ENCODE results near the gene OTC.

The OTC gene

DNA sequence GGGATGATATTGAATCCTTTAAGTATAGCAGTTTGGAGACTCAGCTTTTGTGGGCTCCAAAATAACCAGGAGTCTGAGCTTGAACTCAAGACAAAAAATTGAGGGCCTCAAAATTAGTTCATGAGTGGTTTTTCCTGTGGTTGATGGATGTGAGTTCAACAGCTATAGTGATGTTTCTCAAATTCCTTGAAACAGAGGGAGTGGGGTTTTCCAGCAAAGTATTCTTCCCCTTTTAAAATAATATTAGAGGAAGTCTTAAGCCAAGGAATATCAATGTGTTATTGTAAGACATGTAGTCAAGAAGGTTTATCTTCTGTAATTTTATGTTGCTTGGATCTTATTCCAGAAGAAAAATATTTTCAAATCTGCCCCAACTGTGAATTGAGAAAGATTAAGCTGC, 10.6 kb downstream of the OTC start:
- DNase-seq = no peak

DNA sequence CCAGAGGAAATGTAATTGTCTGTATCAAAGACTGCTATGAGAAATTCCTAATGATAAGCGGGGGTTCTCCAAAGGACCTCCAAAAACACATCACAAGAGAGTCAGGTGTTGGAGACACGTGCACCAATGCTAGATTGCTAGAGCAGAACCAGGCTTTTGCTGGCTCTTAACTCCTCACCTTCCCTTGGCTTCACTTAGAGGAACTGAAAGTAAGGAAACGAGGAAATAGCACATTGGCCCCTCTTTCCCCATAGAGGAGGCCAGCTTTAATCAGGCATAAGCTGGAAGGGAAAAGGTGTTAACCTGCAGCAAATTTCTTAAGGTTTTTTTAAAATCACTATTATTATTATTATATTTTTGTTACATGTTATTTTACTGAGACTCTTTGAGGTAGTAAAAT, 13.6 kb downstream of the OTC start:
- no peak for DNase-seq

- DNase-seq = no peak
Measured at GRCh38 chrX:38368774-38369173, 16.4 kb downstream of the OTC start.

- no peak for DNase-seq
Measured at GRCh38 chrX:38371641-38372040, 19.2 kb downstream of the OTC start.

DNA sequence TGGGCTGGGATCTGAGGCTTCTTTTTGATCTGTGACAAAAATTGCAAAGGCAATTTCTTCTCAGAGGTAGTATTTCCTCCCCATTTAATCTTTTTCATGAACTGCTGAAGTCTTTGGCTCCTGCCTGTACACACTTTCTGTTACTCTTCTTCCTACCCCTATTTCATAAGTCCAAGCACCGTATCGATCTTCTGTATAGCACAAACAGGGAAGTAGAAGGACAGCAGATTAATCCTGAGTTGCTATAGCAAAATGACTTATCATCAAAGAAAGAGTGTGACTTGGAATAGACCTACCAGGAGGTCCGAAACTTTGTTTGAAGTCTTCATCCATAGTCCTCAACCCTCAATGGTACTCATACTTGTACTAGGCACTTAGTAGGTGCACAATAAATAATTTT, 22.0 kb downstream of the OTC start:
- DNase-seq = no peak

DNA sequence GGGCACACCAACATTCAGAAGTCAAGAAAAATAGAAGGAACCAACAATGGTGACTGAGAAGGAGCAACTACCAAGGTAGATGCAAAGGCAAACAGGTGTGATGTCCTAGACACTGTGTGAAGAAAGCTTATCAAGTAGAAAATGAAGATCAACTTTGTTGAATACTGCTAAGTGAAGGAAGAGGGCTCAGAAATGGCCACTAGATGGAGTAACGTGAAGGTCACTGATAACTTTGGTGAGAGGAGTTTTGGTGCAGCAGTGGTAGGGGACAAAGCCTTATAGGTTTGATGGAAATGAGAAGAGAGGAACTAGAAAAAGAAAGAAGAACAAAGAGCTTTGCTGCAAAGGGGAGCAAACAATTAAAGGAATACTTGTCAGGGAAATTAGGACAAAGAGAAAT, 23.5 kb downstream of the OTC start:
- DNase-seq = no peak

- no peak for DNase-seq
Measured at GRCh38 chrX:38376747-38377146, 24.3 kb downstream of the OTC start.

GRCh38 chrX:38379088-38379487, 26.7 kb downstream of the OTC start:
- no peak for DNase-seq

- no peak for DNase-seq
Measured at GRCh38 chrX:38382663-38383062, 30.3 kb downstream of the OTC start.

- no peak for DNase-seq
Measured at GRCh38 chrX:38400389-38400910, 48.0 kb downstream of the OTC start.

DNA sequence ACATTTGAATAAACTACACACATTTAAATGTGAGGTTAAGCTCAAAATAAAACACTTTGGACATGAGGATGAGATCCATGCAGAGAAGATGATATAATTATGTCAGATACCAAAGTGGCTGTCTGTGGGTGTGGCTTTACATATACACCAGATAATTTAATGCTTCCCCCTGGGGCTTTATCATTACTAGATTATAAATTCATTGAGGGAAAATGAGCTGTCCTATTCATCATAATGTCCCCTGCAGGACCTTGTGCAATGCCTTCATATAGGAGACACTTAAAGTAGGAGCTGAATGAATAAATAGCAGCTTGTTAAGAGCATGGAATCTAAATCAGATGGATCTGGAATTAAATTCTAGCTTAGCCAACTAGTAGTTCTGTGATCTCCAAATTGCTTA, 49.7 kb downstream of the OTC start:
- DNase-seq = no peak

DNA sequence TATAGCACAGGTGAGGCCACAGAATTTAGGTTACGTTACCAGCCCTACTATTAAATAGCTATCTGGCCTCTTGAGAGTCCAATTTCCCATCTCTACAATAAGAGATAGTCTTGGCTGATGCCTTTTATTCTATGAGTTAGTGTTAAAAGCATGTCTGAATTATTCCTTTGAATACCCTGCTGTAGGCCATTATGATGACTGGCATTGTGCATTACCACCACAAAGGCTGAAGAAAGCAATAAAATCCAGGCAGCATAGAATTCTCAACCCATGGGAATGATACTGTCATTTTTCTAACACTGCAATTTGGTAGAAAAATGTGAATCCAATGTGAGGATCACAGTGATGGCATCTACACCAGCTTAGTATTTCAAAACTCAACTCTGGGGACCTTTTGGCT, 51.4 kb downstream of the OTC start:
- no peak for DNase-seq

DNA sequence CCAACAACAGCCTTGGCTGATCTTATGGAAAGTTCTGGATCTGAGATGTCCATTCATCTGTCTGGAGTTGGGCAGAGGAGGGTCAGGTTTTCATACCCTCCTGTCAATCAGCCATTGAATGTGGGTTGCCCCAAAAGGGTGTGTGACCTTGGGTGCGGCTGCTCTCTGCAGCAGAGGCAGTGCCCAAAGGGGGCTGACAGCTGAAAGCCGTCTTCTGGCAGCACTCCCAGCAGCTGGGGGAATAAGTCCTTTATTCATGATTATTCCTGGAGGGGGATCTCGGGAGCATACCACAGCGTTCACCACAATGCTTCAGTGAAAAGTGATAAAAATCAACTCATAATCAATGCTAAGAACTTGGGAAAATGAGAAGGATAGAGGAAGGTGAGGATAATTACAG, 54.7 kb downstream of the OTC start:
- no peak for DNase-seq

DNA sequence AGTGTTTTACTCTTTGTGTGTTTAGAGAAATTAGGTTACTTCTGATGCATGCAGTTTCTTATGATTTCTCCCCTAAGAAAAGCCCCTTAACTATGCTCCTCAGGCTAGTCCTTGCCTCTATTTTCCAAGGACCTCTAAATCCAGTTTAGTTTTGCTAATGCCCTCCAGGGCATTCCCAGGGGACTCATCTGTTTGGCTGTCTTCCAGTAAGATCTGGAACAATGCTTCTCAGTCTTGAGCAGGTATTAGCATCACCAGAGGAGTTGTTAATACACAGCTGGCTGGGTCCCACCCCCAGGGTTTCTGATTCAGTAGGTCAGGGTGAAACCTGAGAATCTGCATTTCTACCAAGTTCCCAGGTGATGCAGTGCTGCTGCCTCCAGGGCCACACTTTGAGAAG, 56.9 kb downstream of the OTC start:
- no peak for DNase-seq

- no peak for DNase-seq
Measured at GRCh38 chrX:38426785-38427184, 74.4 kb downstream of the OTC start.

GRCh38 chrX:38431525-38431924, 79.1 kb downstream of the OTC start:
- no peak for DNase-seq

GRCh38 chrX:38435130-38435529, 82.7 kb downstream of the OTC start:
- no peak for DNase-seq

GRCh38 chrX:38437093-38437492, 84.7 kb downstream of the OTC start:
- DNase-seq = no peak

DNA sequence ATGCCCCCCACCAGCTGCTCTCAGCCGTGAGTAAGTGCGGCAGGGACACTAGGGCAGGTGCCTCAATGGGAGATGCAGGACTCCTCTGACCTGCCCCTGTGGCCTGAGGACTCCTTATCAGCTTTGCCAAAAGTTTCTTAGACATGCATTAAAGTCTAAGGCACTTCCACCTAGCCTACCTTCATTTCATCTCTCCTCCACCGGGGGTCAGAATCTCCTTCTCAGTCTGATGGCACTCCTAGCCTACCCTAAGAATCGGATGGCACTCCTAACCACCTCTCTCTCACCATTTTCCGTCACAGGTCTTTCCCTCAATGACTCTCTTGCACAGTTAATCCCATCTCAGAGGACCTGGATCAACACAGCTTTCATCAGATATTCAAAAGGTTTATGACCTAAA, 85.9 kb downstream of the OTC start:
- no peak for DNase-seq

DNA sequence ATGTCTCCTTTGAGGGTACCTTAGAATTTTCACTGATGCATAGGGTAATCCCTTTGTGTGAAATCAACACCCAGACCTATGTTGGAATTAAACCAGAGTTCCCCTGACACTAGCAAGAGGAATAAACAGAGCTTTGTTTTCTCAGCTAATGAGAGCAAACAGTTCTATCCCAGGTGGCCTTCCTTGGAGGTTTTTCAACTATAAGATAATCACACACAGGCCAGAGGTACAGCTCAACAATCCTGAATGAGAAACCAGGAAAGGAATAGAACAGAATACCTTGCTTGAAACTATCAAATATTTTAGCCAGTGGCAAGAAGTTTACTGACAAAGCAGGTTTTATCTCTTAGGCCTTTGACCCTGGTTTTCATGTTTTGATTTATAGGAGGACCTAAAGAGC, 100.2 kb downstream of the OTC start:
- DNase-seq = no peak

DNA sequence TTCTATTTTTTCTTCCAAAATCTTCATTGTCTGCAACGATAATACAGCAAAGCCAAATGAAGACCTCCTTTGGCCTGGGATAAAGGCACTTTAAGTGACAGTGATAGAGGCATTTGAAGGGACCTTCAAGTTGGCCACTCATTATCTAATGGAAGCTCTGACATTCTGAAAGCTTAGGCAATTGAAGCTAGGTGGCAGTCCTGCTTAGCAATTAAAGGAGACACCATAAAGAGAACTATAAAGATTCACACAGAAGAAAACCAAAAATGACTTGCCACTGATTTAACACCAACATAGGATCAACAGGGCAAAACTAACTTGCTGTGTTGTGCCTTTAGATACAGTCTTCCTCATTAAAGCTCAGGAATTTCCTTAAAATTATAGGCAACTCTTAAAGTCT, 105.7 kb downstream of the OTC start:
- DNase-seq = no peak

- DNase-seq = no peak
Measured at GRCh38 chrX:38462257-38462656, 109.9 kb downstream of the OTC start.

- no peak for DNase-seq
Measured at GRCh38 chrX:38465686-38466085, 113.3 kb downstream of the OTC start.

DNA sequence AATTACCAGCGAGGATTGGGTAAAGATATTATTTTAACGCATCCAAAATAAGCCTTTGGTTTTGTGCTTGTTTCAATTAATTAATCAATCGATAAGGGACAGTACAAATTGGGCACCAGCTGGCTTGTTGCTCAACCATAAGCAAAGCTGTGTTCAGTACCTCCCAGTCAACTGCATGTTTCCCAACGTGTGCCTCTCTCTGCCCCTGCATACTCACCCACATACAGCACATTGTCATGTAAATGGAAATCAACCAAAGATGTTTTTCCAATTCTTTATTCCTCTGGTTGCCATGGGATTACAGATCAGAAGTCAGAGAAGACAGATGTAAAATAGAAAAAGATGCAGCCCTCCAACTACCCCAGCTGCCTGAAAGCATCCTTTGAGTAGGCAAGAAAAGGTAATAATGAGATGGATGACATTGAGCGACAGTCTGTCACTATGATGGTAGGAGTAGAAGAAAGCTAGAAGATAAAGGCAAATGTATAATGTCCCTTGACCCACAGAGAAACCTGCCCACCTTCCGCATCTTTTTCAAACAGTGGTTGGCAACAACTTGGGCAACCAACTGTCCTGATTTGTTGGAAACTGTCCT, 116.3 kb downstream of the OTC start:
- no peak for DNase-seq
